HG02798 (cell line): Measurements from ENCODE around the gene LRRC23.
A peak's percentile ranks its signal among the peaks of the same experiment; 100 is the strongest.
"Not testable (repeated sequence)": the region's sequence is repeated elsewhere in the genome, so short reads cannot be mapped to it uniquely, and the experiment has no call there.

Experiments used
- ATAC-seq: cut with Tn5 transposase; IDR thresholded peaks from one replicate; pipeline ENCODE4 v1.9.1; 2021; ENCODE audit warnings: mild to moderate bottlenecking; ENCODE audit not compliant: unreplicated experiment, poor library complexity

LRRC23 gene

GRCh38 chr12:6904280-6905276 is at the start of gene LRRC23:
Gene LRRC23, plus strand, starts transcription at chr12:6904822. Its CDS starts 812 bp downstream, at chr12:6905634.
- peak; percentile 99 for ATAC-seq

- no peak for ATAC-seq
Measured at GRCh38 chr12:6855322-6855721, 49.3 kb upstream of the LRRC23 start.

- no peak for ATAC-seq
Measured at GRCh38 chr12:6858799-6859198, 45.8 kb upstream of the LRRC23 start.

- ATAC-seq = no peak
Measured at GRCh38 chr12:6860116-6860515, 44.5 kb upstream of the LRRC23 start.

GRCh38 chr12:6860942-6861341 is 43.7 kb upstream of the LRRC23 start:
- ATAC-seq = no peak

- ATAC-seq = no peak
Measured at GRCh38 chr12:6861391-6861790, 43.2 kb upstream of the LRRC23 start.

GRCh38 chr12:6863033-6863432 is 41.6 kb upstream of the LRRC23 start:
- no peak for ATAC-seq

- ATAC-seq = no peak
Measured at GRCh38 chr12:6863586-6864321, 40.9 kb upstream of the LRRC23 start.

- ATAC-seq = not testable (repeated sequence)
Measured at GRCh38 chr12:6865307-6865706, 39.3 kb upstream of the LRRC23 start.

- ATAC-seq = no peak
Measured at GRCh38 chr12:6866163-6866919, 38.3 kb upstream of the LRRC23 start.

GRCh38 chr12:6866920-6867412 is 37.7 kb upstream of the LRRC23 start:
- peak; percentile 1 for ATAC-seq

- peak; percentile 60 for ATAC-seq
Measured at GRCh38 chr12:6867413-6868210, 37.0 kb upstream of the LRRC23 start, which contains the start of gene TPI1. Gene TPI1, plus strand, starts transcription at chr12:6867531. Its CDS starts 36 bp downstream, at chr12:6867567.

- ATAC-seq = no peak
Measured at GRCh38 chr12:6868211-6869048, 36.2 kb upstream of the LRRC23 start.

GRCh38 chr12:6869049-6870021 is 35.3 kb upstream of the LRRC23 start:
- no peak for ATAC-seq

- not testable (repeated sequence) for ATAC-seq
Measured at GRCh38 chr12:6870304-6870703, 34.3 kb upstream of the LRRC23 start.

GRCh38 chr12:6871052-6871957 is 33.3 kb upstream of the LRRC23 start:
- no peak for ATAC-seq
